GM18858 (cell line): ENCODE results near the gene NPIPA8.
"Not testable (repeated sequence)": the region's sequence is repeated elsewhere in the genome, so short reads cannot be mapped to it uniquely, and the experiment has no call there.

Experiments used
- ATAC-seq: cut with Tn5 transposase; IDR thresholded peaks from one replicate; pipeline ENCODE4 v1.9.1; 2021; ENCODE audit not compliant: unreplicated experiment

Gene NPIPA8

GRCh38 chr16:18280319-18280718, 56.2 kb downstream of the NPIPA8 start:
- ATAC-seq = not testable (repeated sequence)

GRCh38 chr16:18276756-18277155, 59.8 kb downstream of the NPIPA8 start:
- not testable (repeated sequence) for ATAC-seq

- ATAC-seq = not testable (repeated sequence)
These were observed 66.4 kb downstream of the NPIPA8 start for GRCh38 chr16:18270171-18270570.
